Osteocyte (in vitro differentiated cells): ENCODE measurements around the gene PLCB2. TPM values are rescaled to one million over a fixed set of nuclear protein-coding genes. Genes with fewer than 3 reads are reported as not detected.

Source experiments
- DNase-seq: peaks from one replicate; pipeline ENCODE4 v3.0.0; 2021; ENCODE audit warnings: mixed read lengths; ENCODE audit not compliant: unreplicated experiment; ENCODE audit errors: extremely low spot score
- H3K27ac Mint-ChIP-seq: one replicate; pipeline ENCODE4 v1.8.0; 2021; ENCODE audit warnings: mild to moderate bottlenecking, mixed read lengths; ENCODE audit not compliant: unreplicated experiment
- H3K27me3 Mint-ChIP-seq: one replicate; pipeline ENCODE4 v1.8.0; 2021; ENCODE audit warnings: mixed read lengths; ENCODE audit not compliant: unreplicated experiment
- H3K36me3 Mint-ChIP-seq: one replicate; pipeline ENCODE4 v1.8.0; 2021; ENCODE audit warnings: mixed read lengths; ENCODE audit not compliant: unreplicated experiment
- H3K4me1 Mint-ChIP-seq: one replicate; pipeline ENCODE4 v1.8.0; 2021; ENCODE audit warnings: mixed read lengths; ENCODE audit not compliant: unreplicated experiment
- H3K4me3 Mint-ChIP-seq: one replicate; pipeline ENCODE4 v1.8.0; 2021; ENCODE audit warnings: mild to moderate bottlenecking, moderate library complexity, mixed read lengths; ENCODE audit not compliant: unreplicated experiment
- H3K9me3 Mint-ChIP-seq: one replicate; pipeline ENCODE4 v1.8.0; 2021; ENCODE audit warnings: mixed read lengths; ENCODE audit not compliant: unreplicated experiment
- total RNA-seq: library from RNA; stranded (reverse); gene quantifications from 2 replicates; pipeline ENCODE4 v1.2.1, GENCODE V29; 2021
- TF ChIP-seq, protein P1 (sequence below): fragments of 200-600 bp; sonication (generic); IDR thresholded peaks from 2 replicates; pipeline ENCODE4 v1.5.0; 2021; ENCODE audit warnings: antibody characterized with exemption, mild to moderate bottlenecking, moderate library complexity

Gene PLCB2
- total RNA-seq, 1 donor from 2014 or later, result 0.40 TPM

DNA sequence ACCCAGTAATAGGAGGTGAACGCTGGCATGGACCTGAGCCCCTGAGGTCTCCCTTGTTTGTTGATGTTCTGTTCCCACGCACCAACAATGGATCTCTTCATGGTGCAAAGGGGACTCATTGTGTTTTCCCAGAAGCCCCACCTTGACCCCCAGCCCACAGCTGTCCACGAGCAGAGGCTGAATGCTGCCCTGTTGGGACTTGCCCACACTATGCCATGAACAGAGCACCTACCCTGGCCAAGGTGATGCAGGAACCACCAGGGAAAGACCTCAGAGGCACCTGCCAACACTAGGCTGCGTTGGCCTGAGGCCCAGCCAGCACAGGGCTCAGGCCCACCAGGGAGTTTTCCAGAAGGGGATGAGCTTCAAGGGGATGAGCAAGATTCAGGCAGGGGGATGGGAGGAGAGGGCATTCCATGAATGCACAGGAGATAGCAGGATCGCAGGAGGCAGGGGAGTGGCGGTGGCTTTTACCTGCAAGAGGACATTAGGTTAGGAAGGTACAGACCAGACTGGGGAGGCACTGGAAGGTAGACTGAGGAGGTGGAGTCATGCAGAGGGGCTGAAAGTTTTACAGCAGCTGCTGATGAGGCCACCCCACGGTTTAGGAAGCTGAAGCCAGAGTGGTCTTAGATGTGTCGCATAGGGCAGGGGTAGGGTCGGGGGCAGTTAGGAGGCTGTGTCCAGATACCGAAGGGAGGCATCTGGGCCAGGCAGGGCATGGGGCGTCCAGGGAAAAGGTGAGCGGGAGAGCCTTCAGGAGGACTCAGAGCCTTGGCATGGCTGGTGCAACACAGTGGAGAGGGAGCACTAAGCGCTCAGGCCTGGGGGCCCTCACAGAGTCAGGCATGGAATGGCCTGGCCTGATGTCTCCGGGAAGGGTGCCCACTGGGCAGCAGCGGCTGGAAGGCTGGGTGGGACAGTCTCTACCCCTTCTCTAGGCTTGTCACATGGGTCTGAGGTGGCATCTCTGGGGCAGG, 39.1 kb upstream of the PLCB2 start:
- Mint-ChIP-seq H3K9me3 (no peaks in the 10 kb centered on the region), H3K27me3 (no peaks in the 10 kb centered on the region), H3K36me3 (no peaks in the 10 kb centered on the region), H3K4me1 (peaks cover 24% of the 10 kb centered on the region), H3K4me3 (no peak overlapping the region), H3K27ac (no peak overlapping the region)
- TF ChIP-seq, protein P1, sequence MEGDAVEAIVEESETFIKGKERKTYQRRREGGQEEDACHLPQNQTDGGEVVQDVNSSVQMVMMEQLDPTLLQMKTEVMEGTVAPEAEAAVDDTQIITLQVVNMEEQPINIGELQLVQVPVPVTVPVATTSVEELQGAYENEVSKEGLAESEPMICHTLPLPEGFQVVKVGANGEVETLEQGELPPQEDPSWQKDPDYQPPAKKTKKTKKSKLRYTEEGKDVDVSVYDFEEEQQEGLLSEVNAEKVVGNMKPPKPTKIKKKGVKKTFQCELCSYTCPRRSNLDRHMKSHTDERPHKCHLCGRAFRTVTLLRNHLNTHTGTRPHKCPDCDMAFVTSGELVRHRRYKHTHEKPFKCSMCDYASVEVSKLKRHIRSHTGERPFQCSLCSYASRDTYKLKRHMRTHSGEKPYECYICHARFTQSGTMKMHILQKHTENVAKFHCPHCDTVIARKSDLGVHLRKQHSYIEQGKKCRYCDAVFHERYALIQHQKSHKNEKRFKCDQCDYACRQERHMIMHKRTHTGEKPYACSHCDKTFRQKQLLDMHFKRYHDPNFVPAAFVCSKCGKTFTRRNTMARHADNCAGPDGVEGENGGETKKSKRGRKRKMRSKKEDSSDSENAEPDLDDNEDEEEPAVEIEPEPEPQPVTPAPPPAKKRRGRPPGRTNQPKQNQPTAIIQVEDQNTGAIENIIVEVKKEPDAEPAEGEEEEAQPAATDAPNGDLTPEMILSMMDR, result no peak
- no peak for DNase-seq

DNA sequence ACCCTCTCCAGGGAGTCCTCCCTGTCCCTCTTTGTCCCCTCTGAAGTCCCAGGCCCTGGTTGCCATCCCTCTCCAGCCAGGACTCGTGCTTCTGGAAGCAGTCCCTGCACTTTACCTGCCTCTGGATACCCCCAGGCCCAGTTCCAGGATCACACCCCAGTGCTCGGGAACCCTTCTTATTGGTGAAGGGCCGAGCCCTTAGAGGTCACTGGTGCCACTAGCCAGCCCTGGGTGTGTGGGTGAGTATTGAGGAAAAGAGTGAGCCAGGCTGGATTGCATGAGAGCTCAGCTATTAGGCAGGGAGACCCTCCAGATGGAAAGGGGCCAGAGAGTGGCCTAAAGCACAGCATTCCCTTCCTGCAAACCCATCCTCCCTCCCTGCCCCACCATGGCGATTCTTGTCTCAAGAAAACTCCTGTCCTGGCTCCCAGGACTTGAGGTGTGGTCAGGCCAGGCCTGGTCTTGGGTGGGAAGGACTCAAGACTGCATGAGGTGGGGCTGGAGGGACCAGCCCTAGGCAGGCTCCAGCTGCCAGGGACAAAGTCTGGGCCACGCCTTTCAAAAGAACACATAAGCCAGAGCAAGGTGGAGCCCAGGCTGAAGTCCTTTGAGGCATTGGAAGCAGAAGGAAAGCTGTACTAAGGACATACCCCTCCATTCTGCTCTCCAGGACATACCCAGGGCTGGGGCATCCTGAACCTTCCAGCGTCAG, 38.3 kb upstream of the PLCB2 start:
- Mint-ChIP-seq H3K27me3 (no peaks in the 10 kb centered on the region), H3K9me3 (no peaks in the 10 kb centered on the region), H3K27ac (no peak overlapping the region), H3K36me3 (no peaks in the 10 kb centered on the region), H3K4me3 (no peak overlapping the region), H3K4me1 (peaks cover 33% of the 10 kb centered on the region)
- TF ChIP-seq, protein P1, result no peak
- DNase-seq, result no peak

DNA sequence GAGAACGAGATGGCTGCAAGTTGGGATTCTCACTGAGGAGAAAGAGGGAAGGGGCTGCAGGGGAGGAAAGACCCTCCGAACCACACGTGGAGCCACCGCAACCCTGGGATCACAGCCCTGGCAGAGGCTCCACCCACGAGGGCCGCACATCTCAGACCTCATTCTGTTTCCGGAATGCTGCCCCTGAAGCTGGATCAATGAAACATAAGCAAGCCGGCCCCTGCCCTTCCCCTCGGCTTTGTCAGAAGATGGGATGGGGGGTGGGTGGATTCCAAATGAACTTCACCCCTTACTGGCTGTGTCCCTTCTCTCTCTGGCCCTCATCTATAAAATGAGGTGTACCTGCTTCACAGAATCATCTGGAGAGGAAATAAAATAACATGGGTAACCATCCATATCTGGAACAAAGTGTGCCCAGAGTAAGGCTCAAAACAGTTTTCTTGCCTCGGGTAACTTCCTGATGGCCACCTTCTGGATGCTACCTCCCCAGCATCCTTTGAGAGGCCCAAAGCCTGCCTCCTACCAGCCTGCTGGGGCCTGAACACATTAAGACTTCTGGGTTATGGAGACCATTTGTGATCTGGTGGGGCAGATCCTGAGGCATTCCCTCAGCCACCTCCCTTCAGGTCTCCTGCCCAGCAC, 37.6 kb upstream of the PLCB2 start:
- DNase-seq, result no peak
- Mint-ChIP-seq H3K4me1 (peaks cover 39% of the 10 kb centered on the region), H3K27ac (no peak overlapping the region), H3K4me3 (no peak overlapping the region), H3K36me3 (no peaks in the 10 kb centered on the region), H3K27me3 (no peaks in the 10 kb centered on the region), H3K9me3 (no peaks in the 10 kb centered on the region)
- TF ChIP-seq, protein P1, result no peak

DNA sequence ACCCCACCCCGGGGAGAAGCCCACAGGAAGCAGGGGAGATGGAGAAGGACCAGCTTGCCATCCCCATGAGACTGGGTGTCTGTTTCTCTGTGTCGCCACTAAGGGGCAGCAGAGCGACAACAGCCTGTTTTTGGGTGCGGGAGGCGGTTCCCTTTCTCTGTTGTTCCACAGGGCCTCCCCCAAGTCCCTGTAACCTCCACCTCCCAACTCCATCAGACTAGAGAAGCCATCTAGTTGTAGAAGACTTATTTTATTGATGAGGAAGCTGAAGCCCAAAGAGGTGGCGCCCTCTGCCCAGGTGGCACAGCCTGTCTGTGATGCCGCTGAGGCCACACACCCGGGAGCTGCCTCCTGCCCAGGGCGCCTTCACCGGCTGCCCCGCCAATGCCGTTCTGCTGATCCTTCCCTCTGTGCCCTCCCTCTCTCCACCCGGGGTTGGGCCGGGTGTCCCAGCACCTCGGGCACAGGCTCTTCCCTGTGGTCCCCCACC, 36.9 kb upstream of the PLCB2 start:
- peaks cover 46% of the 10 kb centered on the region for H3K4me1 Mint-ChIP-seq
- H3K36me3 Mint-ChIP-seq, result no peaks in the 10 kb centered on the region
- TF ChIP-seq, protein P1, result peak; percentile 78
- H3K4me3 Mint-ChIP-seq, result no peak overlapping the region
- H3K27ac Mint-ChIP-seq, result peak overlapping the region; percentile 98
- no peaks in the 10 kb centered on the region for H3K9me3 Mint-ChIP-seq
- DNase-seq, result no peak
- no peaks in the 10 kb centered on the region for H3K27me3 Mint-ChIP-seq
